Measurements from ENCODE around the gene WASHC4. TPM values are rescaled to one million over a fixed set of nuclear protein-coding genes. Genes with fewer than 3 reads are reported as not detected.
A peak's percentile ranks its signal among the peaks of the same experiment; 100 is the strongest.

Gene WASHC4
- total RNA-seq, 1 experiment from 2014 or later: 39.1 TPM

- no TSS peak for BruUV-seq (replicated peaks)
- DNase-seq (ENCODE audit: low spot score): no peak
- H3K4me3 ChIP-seq (ENCODE audit: low read depth, low read length, poor library complexity, severe bottlenecking): peak overlapping the region; percentile 73
- TF ChIP-seq, protein P1, sequence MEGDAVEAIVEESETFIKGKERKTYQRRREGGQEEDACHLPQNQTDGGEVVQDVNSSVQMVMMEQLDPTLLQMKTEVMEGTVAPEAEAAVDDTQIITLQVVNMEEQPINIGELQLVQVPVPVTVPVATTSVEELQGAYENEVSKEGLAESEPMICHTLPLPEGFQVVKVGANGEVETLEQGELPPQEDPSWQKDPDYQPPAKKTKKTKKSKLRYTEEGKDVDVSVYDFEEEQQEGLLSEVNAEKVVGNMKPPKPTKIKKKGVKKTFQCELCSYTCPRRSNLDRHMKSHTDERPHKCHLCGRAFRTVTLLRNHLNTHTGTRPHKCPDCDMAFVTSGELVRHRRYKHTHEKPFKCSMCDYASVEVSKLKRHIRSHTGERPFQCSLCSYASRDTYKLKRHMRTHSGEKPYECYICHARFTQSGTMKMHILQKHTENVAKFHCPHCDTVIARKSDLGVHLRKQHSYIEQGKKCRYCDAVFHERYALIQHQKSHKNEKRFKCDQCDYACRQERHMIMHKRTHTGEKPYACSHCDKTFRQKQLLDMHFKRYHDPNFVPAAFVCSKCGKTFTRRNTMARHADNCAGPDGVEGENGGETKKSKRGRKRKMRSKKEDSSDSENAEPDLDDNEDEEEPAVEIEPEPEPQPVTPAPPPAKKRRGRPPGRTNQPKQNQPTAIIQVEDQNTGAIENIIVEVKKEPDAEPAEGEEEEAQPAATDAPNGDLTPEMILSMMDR (conservative IDR thresholded peaks at IDR 0.05; ENCODE audit: low read depth, low read length): no peak
- no peak for TF ChIP-seq EZH2 (IDR thresholded peaks at IDR 0.05; ENCODE audit: borderline replicate concordance, low read depth, low read length, poor library complexity, severe bottlenecking)
- peaks cover 25% of the 10 kb centered on the region for H3K36me3 ChIP-seq (ENCODE audit: insufficient read depth, low read length, poor library complexity, severe bottlenecking)
- peaks cover 15% of the 10 kb centered on the region for H3K4me1 ChIP-seq (ENCODE audit: insufficient read depth, low read length, poor library complexity, severe bottlenecking)
- H3K27me3 ChIP-seq (replicated peaks; ENCODE audit: insufficient read depth, low read depth, low read length, poor library complexity): no peaks in the 10 kb centered on the region
- ChIA-PET POLR2A (ENCODE audit: low non-redundant PET) (no interaction called here), CTCF (no interaction called here)
- H3K27ac ChIP-seq (ENCODE audit: low read depth, low read length, poor library complexity, severe bottlenecking): peak overlapping the region; percentile 53
- intact Hi-C loops (cut with micrococcal nuclease; ENCODE audit: unreplicated experiment): no loop called here
- H3K9me3 ChIP-seq (ENCODE audit: low read depth, low read length, poor library complexity, severe bottlenecking): no peaks in the 10 kb centered on the region
Observed at GRCh38 chr12:105109465-105110212, 2.1 kb downstream of the WASHC4 start.

DNA sequence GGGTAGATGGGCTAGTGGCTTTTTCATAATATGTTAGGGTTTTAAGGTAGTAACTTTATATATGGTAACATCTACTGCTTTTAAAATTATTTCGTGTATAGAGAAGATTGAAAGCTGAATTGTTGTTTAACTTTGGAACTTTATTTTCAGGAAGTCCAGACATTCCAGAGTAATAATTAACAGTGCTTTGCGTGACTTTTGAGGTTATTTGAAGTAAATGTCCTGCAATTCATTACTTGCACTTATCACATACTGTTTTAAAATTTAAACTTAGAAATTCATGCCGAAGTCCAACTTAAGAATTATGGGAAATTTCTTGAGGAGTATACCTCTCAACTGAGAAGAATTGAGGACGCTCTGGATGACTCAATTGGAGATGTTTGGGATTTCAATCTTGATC is 3.3 kb downstream of the WASHC4 start:
- BruUV-seq (replicated peaks): no TSS peak
- Histone ChIP-seq H3K27me3 (replicated peaks; ENCODE audit: insufficient read depth, low read depth, low read length, poor library complexity) (no peaks in the 10 kb centered on the region), H3K4me1 (ENCODE audit: insufficient read depth, low read length, poor library complexity, severe bottlenecking) (peaks cover 15% of the 10 kb centered on the region), H3K4me3 (ENCODE audit: low read depth, low read length, poor library complexity, severe bottlenecking) (no peak overlapping the region), H3K36me3 (ENCODE audit: insufficient read depth, low read length, poor library complexity, severe bottlenecking) (peaks cover 37% of the 10 kb centered on the region), H3K9me3 (ENCODE audit: low read depth, low read length, poor library complexity, severe bottlenecking) (no peaks in the 10 kb centered on the region), H3K27ac (ENCODE audit: low read depth, low read length, poor library complexity, severe bottlenecking) (no peak overlapping the region)
- ChIA-PET CTCF (no interaction called here), POLR2A (ENCODE audit: low non-redundant PET) (no interaction called here)
- DNase-seq (ENCODE audit: low spot score): no peak
- TF ChIP-seq, protein P1 (conservative IDR thresholded peaks at IDR 0.05; ENCODE audit: low read depth, low read length): no peak
- TF ChIP-seq EZH2 (IDR thresholded peaks at IDR 0.05; ENCODE audit: borderline replicate concordance, low read depth, low read length, poor library complexity, severe bottlenecking): no peak
- intact Hi-C loops (cut with micrococcal nuclease; ENCODE audit: unreplicated experiment): no loop called here

- peaks cover 57% of the 10 kb centered on the region for H3K36me3 ChIP-seq (ENCODE audit: insufficient read depth, low read length, poor library complexity, severe bottlenecking)
- ChIA-PET POLR2A (ENCODE audit: low non-redundant PET) (no interaction called here), CTCF (no interaction called here)
- H3K4me3 ChIP-seq (ENCODE audit: low read depth, low read length, poor library complexity, severe bottlenecking): no peak overlapping the region
- no TSS peak for BruUV-seq (replicated peaks)
- no peaks in the 10 kb centered on the region for H3K27me3 ChIP-seq (replicated peaks; ENCODE audit: insufficient read depth, low read depth, low read length, poor library complexity)
- H3K4me1 ChIP-seq (ENCODE audit: insufficient read depth, low read length, poor library complexity, severe bottlenecking): peaks cover 15% of the 10 kb centered on the region
- TF ChIP-seq EZH2 (IDR thresholded peaks at IDR 0.05; ENCODE audit: borderline replicate concordance, low read depth, low read length, poor library complexity, severe bottlenecking): no peak
- TF ChIP-seq, protein P1 (conservative IDR thresholded peaks at IDR 0.05; ENCODE audit: low read depth, low read length): no peak
- intact Hi-C loops (cut with micrococcal nuclease; ENCODE audit: unreplicated experiment): no loop called here
- H3K9me3 ChIP-seq (ENCODE audit: low read depth, low read length, poor library complexity, severe bottlenecking): no peaks in the 10 kb centered on the region
- no peak for DNase-seq (ENCODE audit: low spot score)
- H3K27ac ChIP-seq (ENCODE audit: low read depth, low read length, poor library complexity, severe bottlenecking): no peak overlapping the region
Observed at GRCh38 chr12:105113094-105113493, 5.6 kb downstream of the WASHC4 start.

All from A673 (cell line).